ENCODE measurements around the gene MCC. TPM values are rescaled to one million over a fixed set of nuclear protein-coding genes. Genes with fewer than 3 reads are reported as not detected.

The MCC gene
- polyA plus RNA-seq, 2 of the 4 experiments (the other 2 are of a cell fraction): 0.09 to 0.10 TPM

- no peak for TF ChIP-seq REST (IDR thresholded peaks at IDR 0.05)
- no peak for TF ChIP-seq PBX3 (IDR thresholded peaks at IDR 0.05)
- TF ChIP-seq SMC3 (IDR thresholded peaks at IDR 0.05): no peak
- no peak for TF ChIP-seq ATOH8 (CRISPR knock-in tag; IDR thresholded peaks at IDR 0.05; ENCODE audit: low read depth)
- no peak for TF ChIP-seq JUNB (IDR thresholded peaks at IDR 0.05)
- TF ChIP-seq NR3C1 (IDR thresholded peaks at IDR 0.05): no peak
Measured at GRCh38 chr5:113017881-113018635, 470.2 kb downstream of the MCC start (continued).

- DNase-seq (ENCODE audit: low read depth in 1 of 2, low spot score in 1 of 2) (peak in 1 of 2 experiments; percentile 22), ATAC-seq (no peak; a peak in 2 of 6 replicates), FAIRE-seq (no peak)
- ChIA-PET CTCF (no interaction called here), POLR2A (no interaction called here)
- no peak for TF ChIP-seq MAZ (IDR thresholded peaks at IDR 0.05; ENCODE audit: borderline replicate concordance, low read depth, low read length)
- peak; percentile 62 for TF ChIP-seq MAFK (IDR thresholded peaks at IDR 0.05; ENCODE audit: partially characterized antibody)
- H3K27ac ChIP-seq: peak overlapping the region in 1 of 2 experiments; percentile 42; a peak in 2 of 6 replicates
- no peaks in the 10 kb centered on the region for H3K9me3 ChIP-seq
- 0 out of 3 replicates have a peak overlapping the region, but pooled peaks have one; percentile 4 for H3K4me2 ChIP-seq
- H3K4me1 ChIP-seq: peaks cover 16% of the 10 kb centered on the region
- 75% methylated on average over 1 of the region's 1 CpG for WGBS (ENCODE audit: missing lambda C conversion rate)
- H3K4me3 ChIP-seq: no peak overlapping the region
Measured at GRCh38 chr5:113005454-113005853, 482.8 kb downstream of the MCC start.

- CTCF ChIA-PET: no interaction called here
- 85% methylated on average over 3 of the region's 3 CpGs for WGBS (ENCODE audit: missing lambda C conversion rate)
- FAIRE-seq (no peak), DNase-seq (ENCODE audit: low read depth in 1 of 2, low spot score in 1 of 2) (no peak), ATAC-seq (no peak)
- Histone ChIP-seq H3K9me3 (no peaks in the 10 kb centered on the region), H3K4me3 (no peak overlapping the region), H3K27ac (no peak overlapping the region), H3K4me2 (no peak overlapping the region), H3K4me1 (peaks cover 16% of the 10 kb centered on the region)
- no peak for TF ChIP-seq CEBPB (IDR thresholded peaks at IDR 0.05)
- no peak for TF ChIP-seq KDM1A (IDR thresholded peaks at IDR 0.05; ENCODE audit: low read depth)
- peak; percentile 96 for TF ChIP-seq MAFK (IDR thresholded peaks at IDR 0.05; ENCODE audit: partially characterized antibody)
- TF ChIP-seq HOXA7 (CRISPR knock-in tag; IDR thresholded peaks at IDR 0.05): no peak
- POLR2A ChIA-PET: no interaction called here
Measured at GRCh38 chr5:113003763-113004162, 484.5 kb downstream of the MCC start.

- POLR2A ChIA-PET: no interaction called here
- Histone ChIP-seq H3K9me3 (no peaks in the 10 kb centered on the region), H3K27ac (no peak overlapping the region), H3K4me3 (no peak overlapping the region), H3K4me2 (no peak overlapping the region), H3K4me1 (peaks cover 16% of the 10 kb centered on the region)
- FAIRE-seq: no peak
- WGBS (ENCODE audit: missing lambda C conversion rate): 91% methylated on average over 5 of the region's 5 CpGs
- CTCF ChIA-PET: interaction anchor here (1.6 kb wide), 1 partner anchor 15 kb away, joined by 3 read pairs; no protein-coding TSS in a partner anchor
- ATAC-seq: no peak
- no peak for DNase-seq (ENCODE audit: low read depth in 1 of 2, low spot score in 1 of 2)
- TF ChIP-seq POLR2AphosphoS2 (conservative IDR thresholded peaks at IDR 0.05; ENCODE audit: low read length) (no peak), HEYL (CRISPR knock-in tag; IDR thresholded peaks at IDR 0.05) (no peak), REST (IDR thresholded peaks at IDR 0.05) (no peak), NR3C1 (IDR thresholded peaks at IDR 0.05) (no peak), POLR2A (IDR thresholded peaks at IDR 0.05; ENCODE audit: low read length) (no peak), SMC3 (IDR thresholded peaks at IDR 0.05) (no peak), ELK1 (IDR thresholded peaks at IDR 0.05; ENCODE audit: low read depth, low read length) (no peak), FOSB (CRISPR knock-in tag; IDR thresholded peaks at IDR 0.05) (no peak), JUNB (IDR thresholded peaks at IDR 0.05) (no peak), HOXA7 (CRISPR knock-in tag; IDR thresholded peaks at IDR 0.05) (no peak), RAD21 (conservative IDR thresholded peaks at IDR 0.05 in 1 of 2, IDR thresholded peaks at IDR 0.05 in 1 of 2) (no peak), ZFP36 (IDR thresholded peaks at IDR 0.05; ENCODE audit: borderline replicate concordance, partially characterized antibody) (no peak), PHF8 (IDR thresholded peaks at IDR 0.05; ENCODE audit: borderline replicate concordance, low read depth) (no peak)
Measured at GRCh38 chr5:113002423-113002822, 485.8 kb downstream of the MCC start.

Measured in A549 (cell line).